ENCODE measurements around the gene ENOPH1. TPM values are rescaled to one million over a fixed set of nuclear protein-coding genes. Genes with fewer than 3 reads are reported as not detected.

ENOPH1 gene
- total RNA-seq, 2 experiments from 2014 or later = 69.2 to 70.8 TPM

GRCh38 chr4:82495666-82496065 lies 65.3 kb downstream of the ENOPH1 start:
- Mint-ChIP-seq H3K4me1 (ENCODE audit: low read depth) (no peaks in the 10 kb centered on the region), H3K27ac (no peak overlapping the region), H3K9me3 (no peaks in the 10 kb centered on the region), H3K27me3 (no peaks in the 10 kb centered on the region), H3K4me3 (no peak overlapping the region), H3K36me3 (peaks cover 5% of the 10 kb centered on the region)
- no peak for DNase-seq
- intact Hi-C loops (cut with micrococcal nuclease) = no loop called here
- POLR2A ChIA-PET = no interaction called here
- CTCF ChIA-PET = no interaction called here

GRCh38 chr4:82496349-82496748 lies 66.0 kb downstream of the ENOPH1 start:
- peaks cover 5% of the 10 kb centered on the region for H3K36me3 Mint-ChIP-seq
- no peak overlapping the region for H3K27ac Mint-ChIP-seq
- no peaks in the 10 kb centered on the region for H3K4me1 Mint-ChIP-seq (ENCODE audit: low read depth)
- intact Hi-C loops (cut with micrococcal nuclease) = no loop called here
- no peaks in the 10 kb centered on the region for H3K9me3 Mint-ChIP-seq
- no peak for DNase-seq
- H3K4me3 Mint-ChIP-seq = no peak overlapping the region
- ChIA-PET CTCF (no interaction called here), POLR2A (no interaction called here)
- H3K27me3 Mint-ChIP-seq = no peaks in the 10 kb centered on the region

- H3K4me1 Mint-ChIP-seq (ENCODE audit: low read depth) = no peaks in the 10 kb centered on the region
- no peaks in the 10 kb centered on the region for H3K9me3 Mint-ChIP-seq
- H3K27me3 Mint-ChIP-seq = no peaks in the 10 kb centered on the region
- POLR2A ChIA-PET = no interaction called here
- peaks cover 4% of the 10 kb centered on the region for H3K36me3 Mint-ChIP-seq
- CTCF ChIA-PET = no interaction called here
- no peak overlapping the region for H3K27ac Mint-ChIP-seq
- intact Hi-C loops (cut with micrococcal nuclease) = no loop called here
- no peak overlapping the region for H3K4me3 Mint-ChIP-seq
- DNase-seq = no peak
These were observed 69.5 kb downstream of the ENOPH1 start for GRCh38 chr4:82499738-82500434.

- H3K9me3 Mint-ChIP-seq = no peaks in the 10 kb centered on the region
- H3K27me3 Mint-ChIP-seq = no peaks in the 10 kb centered on the region
- H3K4me3 Mint-ChIP-seq = no peak overlapping the region
- DNase-seq = no peak
- ChIA-PET CTCF (interaction anchor here (1.2 kb wide), 1 partner anchor 239 kb away, joined by 3 read pairs; no protein-coding TSS in a partner anchor), POLR2A (no interaction called here)
- H3K27ac Mint-ChIP-seq = no peak overlapping the region
- intact Hi-C loops (cut with micrococcal nuclease) = no loop called here
- H3K4me1 Mint-ChIP-seq (ENCODE audit: low read depth) = no peaks in the 10 kb centered on the region
- peaks cover 2% of the 10 kb centered on the region for H3K36me3 Mint-ChIP-seq
These were observed 70.2 kb downstream of the ENOPH1 start for GRCh38 chr4:82500435-82501153.

- POLR2A ChIA-PET = no interaction called here
- H3K4me1 Mint-ChIP-seq (ENCODE audit: low read depth) = no peaks in the 10 kb centered on the region
- no peak overlapping the region for H3K27ac Mint-ChIP-seq
- CTCF ChIA-PET = interaction anchor here (1.2 kb wide), 1 partner anchor 238 kb away, joined by 3 read pairs; no protein-coding TSS in a partner anchor
- no peaks in the 10 kb centered on the region for H3K9me3 Mint-ChIP-seq
- intact Hi-C loops (cut with micrococcal nuclease) = no loop called here
- peaks cover 2% of the 10 kb centered on the region for H3K36me3 Mint-ChIP-seq
- no peaks in the 10 kb centered on the region for H3K27me3 Mint-ChIP-seq
- DNase-seq = no peak
- no peak overlapping the region for H3K4me3 Mint-ChIP-seq
These were observed 70.7 kb downstream of the ENOPH1 start for GRCh38 chr4:82501154-82501442.

GRCh38 chr4:82508011-82508410 lies 77.6 kb downstream of the ENOPH1 start:
- Mint-ChIP-seq H3K4me1 (ENCODE audit: low read depth) (no peaks in the 10 kb centered on the region), H3K9me3 (no peaks in the 10 kb centered on the region), H3K36me3 (no peaks in the 10 kb centered on the region), H3K4me3 (no peak overlapping the region), H3K27me3 (peaks cover 5% of the 10 kb centered on the region), H3K27ac (no peak overlapping the region)
- ChIA-PET CTCF (no interaction called here), POLR2A (no interaction called here)
- DNase-seq = no peak
- intact Hi-C loops (cut with micrococcal nuclease) = no loop called here

GRCh38 chr4:82508806-82509428 lies 78.5 kb downstream of the ENOPH1 start:
- peaks cover 9% of the 10 kb centered on the region for H3K27me3 Mint-ChIP-seq

GRCh38 chr4:82510216-82510615 lies 79.8 kb downstream of the ENOPH1 start:
- POLR2A ChIA-PET = no interaction called here
- Mint-ChIP-seq H3K4me1 (ENCODE audit: low read depth) (no peaks in the 10 kb centered on the region), H3K36me3 (no peaks in the 10 kb centered on the region), H3K27ac (no peak overlapping the region), H3K27me3 (peaks cover 9% of the 10 kb centered on the region), H3K4me3 (no peak overlapping the region), H3K9me3 (no peaks in the 10 kb centered on the region)
- no peak for DNase-seq
- CTCF ChIA-PET = interaction anchor here (2.3 kb wide), 1 partner anchor 229 kb away, joined by 6 read pairs; no protein-coding TSS in a partner anchor
- intact Hi-C loops (cut with micrococcal nuclease) = no loop called here

More at GRCh38 chr4:82508806-82509428, 78.5 kb downstream of the ENOPH1 start:
- Mint-ChIP-seq H3K9me3 (no peaks in the 10 kb centered on the region), H3K36me3 (no peaks in the 10 kb centered on the region), H3K27ac (no peak overlapping the region), H3K4me3 (no peak overlapping the region), H3K4me1 (ENCODE audit: low read depth) (no peaks in the 10 kb centered on the region)
- ChIA-PET CTCF (interaction anchor here (2.3 kb wide), 1 partner anchor 230 kb away, joined by 6 read pairs; no protein-coding TSS in a partner anchor), POLR2A (no interaction called here)
- DNase-seq = no peak
- intact Hi-C loops (cut with micrococcal nuclease) = no loop called here

Other genes with a start within 250 kb of the ENOPH1 start
- gene HNRNPD, start 56.6 kb upstream of the ENOPH1 start, total RNA-seq = 100 to 1,000 TPM; 398 to 400 TPM
- gene HNRNPDL, start 128 bp upstream of the ENOPH1 start, total RNA-seq = 100 to 1,000 TPM; 264 to 277 TPM
- not detected for gene TMEM150C, start 131.4 kb downstream of the ENOPH1 start, total RNA-seq

Data from activated CD4-positive, alpha-beta memory T cell treated with anti-CD3 and anti-CD28 coated beads for 36 hours (primary cell).